ENCODE data around the gene APBB3.
A peak's percentile ranks its signal among the peaks of the same experiment; 100 is the strongest.
"Not testable (repeated sequence)": the region's sequence is repeated elsewhere in the genome, so short reads cannot be mapped to it uniquely, and the experiment has no call there.

APBB3 gene, protein sequence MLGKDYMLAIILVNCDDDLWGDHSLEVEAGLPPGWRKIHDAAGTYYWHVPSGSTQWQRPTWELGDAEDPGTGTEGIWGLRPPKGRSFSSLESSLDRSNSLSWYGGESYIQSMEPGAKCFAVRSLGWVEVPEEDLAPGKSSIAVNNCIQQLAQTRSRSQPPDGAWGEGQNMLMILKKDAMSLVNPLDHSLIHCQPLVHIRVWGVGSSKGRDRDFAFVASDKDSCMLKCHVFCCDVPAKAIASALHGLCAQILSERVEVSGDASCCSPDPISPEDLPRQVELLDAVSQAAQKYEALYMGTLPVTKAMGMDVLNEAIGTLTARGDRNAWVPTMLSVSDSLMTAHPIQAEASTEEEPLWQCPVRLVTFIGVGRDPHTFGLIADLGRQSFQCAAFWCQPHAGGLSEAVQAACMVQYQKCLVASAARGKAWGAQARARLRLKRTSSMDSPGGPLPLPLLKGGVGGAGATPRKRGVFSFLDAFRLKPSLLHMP

DNA sequence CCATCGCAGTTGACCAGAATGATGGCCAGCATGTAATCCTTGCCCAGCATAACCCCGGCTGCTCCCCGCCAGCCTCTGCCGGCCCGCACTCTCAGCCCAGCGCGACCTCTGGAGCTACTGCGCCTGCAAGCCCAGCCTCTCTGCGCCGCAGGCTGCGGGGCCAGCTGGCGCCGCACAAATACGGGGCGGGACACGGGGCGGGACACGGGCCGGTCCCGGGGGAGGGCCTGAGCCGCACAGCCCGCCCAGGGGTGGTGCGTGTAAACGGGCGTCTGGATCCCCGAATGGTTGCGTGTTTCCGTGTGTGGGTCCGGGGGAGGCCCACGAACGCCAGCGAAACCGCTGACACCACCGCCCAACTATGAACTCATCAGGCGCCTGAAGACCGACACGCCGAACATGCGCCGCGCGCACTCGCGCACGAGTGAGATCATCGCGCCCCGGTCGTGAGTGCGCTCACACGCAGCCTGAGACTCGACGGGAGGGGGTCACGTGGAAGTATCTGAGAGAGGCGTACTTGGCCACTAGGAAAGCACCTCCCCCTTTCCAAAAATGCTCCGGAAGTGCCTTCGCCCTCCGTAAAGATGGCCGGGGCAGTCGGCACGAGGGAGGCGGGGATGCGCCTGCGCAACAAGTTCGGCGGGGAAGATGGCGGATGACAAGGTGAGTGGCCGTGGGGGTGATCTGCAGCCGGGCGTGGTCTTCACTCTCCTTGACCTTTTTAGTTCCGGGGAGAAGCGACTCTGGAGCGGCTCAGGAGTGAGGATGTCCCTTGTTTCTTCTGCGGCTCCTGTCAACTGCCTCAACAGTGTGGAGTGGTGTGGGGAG, at the start of gene APBB3, which contains the start of gene SLC35A4:
Gene APBB3 (minus strand): TSS at position 403 of the 828 bp plus-strand sequence. CDS start 353 bp downstream, at position 50.
Gene SLC35A4 (plus strand): TSS at position 633 of the 828 bp plus-strand sequence. CDS start 2,342 bp downstream, outside the sequence.
- peak; percentile 99 for DNase-seq

DNA sequence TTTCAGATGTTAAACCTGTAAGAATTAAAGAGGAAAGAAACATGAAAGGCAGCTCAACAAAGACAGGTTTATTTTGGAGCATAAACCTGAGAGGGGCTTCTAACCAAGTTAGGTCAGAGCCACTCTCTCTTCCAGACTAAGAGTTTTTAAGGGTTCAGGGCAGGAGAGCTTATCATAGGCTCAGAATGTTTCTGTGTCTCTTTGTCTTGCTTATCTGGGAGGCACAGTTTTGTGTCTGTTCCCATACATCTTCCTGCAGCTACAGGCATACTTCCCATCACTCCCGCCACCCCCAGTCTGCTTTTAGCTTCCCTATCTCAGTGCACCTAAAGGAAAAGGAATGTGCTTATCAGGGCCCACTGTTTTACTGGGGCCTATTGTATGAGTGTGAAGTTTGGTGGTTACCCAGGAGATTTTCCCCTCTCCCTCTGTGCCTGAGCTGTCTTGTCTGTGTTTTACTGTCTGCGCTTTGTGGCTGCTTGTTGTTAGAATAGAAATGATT, 46.7 kb upstream of the APBB3 start:
- no peak for DNase-seq

DNA sequence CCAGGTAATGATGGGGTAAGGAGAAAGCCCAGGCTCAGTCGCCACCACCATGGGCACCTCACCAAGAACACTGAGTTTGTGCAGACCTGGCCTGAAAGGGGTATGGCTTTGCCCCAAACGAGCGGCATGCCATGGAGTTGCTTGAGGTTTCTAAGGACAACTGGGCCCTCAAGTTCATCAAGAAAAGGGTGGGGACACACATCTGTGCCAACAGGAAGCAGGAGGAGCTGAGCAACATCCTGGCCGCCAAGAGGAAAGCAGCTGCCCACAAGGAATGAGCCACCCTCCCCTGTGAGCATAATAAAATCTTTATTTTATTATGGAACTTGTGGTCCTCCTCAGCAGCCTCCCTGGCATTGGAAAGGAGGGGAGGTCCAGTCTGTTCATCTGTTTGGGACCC, 44.7 kb upstream of the APBB3 start:
- no peak for DNase-seq

DNA sequence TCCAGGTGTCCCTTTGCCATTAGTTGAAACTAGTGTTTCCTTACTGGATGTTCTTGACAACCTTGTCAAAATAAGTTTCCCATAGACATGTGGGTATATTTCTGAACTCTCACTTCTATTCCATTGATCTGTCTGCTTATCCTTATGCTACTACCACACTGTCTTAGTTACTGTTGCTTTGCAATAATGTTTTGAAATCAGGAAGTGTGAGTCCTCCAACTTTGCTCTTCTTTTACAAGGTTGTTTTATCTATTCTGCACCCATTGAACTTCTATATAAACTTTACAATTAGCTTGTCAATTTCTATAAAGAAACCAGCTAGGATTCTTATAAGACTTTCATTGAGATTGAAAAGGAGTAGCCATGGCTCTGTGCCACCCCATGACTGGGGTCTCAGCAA, 44.3 kb upstream of the APBB3 start:
- no peak for DNase-seq

DNA sequence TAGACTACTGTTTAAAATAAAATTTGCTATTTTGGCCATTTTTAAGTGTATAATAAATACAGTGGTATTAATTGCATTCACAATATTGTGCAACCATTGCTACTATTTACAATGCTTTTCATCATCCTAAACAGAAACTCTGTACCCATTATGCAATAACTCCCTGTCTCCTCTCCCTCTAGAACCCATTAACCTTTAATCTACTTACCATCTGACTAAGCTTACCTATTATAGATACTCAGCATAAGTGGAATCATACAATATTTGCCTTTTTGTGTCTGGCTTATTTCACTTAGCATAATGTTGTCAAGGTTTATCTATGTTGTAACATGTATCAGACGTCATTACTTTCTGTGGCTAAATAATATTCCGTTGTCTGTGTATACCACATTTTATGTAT, 42.6 kb upstream of the APBB3 start:
- DNase-seq, result no peak

DNA sequence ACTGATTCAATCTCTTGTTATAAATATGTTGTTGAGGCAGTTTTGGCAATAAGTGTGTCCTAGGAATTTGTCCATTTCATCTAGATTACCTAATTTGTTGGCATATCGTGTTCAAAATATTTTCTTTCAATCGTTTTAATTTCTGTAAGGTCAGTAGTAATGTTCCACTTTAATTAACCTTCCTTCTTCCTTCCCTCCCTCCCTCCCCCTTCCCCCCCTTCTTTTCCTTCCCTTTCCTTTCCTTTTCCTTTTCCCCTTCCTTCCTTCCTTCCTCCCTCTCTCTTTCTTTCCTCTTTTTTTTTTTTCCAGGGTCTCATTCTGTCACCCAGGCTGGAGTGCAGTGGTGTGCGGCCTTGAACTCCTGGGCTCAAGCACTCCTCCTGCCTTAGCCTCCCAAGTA, 41.5 kb upstream of the APBB3 start:
- no peak for DNase-seq

DNA sequence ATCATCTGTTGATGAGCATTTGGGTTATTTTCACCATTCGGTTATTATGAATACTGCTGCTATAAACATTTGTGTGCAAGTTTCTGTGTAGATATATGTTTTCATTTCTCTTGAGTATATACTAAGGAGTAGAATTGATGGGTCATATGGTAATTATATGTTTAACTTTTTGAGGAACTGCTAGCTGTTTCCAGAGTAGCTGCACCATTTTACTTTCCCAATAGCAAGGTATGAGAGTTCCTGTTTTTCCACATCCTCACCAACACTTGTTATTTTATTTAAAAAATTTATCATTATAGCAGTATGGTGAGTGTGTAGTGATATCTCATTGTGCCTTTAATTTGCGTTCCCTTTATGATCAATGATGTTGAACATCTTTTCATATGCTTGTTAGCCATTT, 39.3 kb upstream of the APBB3 start:
- DNase-seq, result no peak

DNA sequence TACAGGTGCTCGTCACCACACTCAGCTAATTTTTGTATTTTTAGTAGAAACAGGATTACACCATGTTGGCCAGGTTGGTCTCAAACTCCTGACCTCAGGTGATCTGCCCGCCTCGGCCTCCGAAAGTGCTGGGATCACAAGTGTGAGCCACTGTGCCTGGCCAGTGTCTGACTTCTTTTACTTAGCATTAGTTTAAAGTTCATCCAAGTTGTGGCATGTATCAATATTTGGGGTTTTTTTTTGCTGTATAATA, 39.0 kb upstream of the APBB3 start:
- DNase-seq, result not testable (repeated sequence)

DNA sequence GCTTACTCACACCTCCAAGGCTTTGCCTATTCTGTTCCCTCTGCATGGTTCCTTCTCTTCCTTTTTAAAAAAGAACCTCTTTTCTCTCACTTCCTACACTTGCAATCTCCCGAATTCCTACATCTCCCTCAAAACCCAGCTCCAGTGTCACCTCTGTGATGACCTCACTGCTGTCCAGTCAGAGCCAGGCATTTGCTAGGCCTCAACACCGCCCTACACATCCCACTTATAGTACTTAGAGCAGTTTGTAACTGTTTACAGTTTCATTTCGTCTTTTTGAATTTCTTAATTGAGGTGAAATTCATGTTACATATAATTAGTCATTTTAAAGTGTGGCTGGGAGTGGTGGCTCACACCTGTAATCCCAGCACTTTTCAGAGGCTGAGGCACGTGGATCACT, 37.7 kb upstream of the APBB3 start:
- no peak for DNase-seq

DNA sequence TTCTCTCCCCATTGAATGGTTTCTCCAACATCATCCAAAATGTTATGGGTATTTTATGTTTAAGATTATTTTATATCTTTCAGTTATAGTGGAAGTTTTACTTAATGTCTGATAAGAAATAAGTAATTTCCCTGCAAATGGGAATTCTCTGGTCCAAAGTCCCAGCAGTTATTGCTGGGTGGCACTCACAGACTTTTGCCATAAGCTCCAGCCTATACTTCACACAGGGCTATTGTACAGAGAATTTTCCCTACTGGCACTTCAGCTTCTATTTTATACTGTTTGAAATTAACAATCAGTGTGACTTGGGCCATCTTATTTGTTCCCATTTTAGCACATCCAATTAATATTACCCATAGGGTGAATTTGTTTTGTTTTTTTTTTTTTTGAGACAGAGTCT, 35.7 kb upstream of the APBB3 start:
- DNase-seq, result no peak

DNA sequence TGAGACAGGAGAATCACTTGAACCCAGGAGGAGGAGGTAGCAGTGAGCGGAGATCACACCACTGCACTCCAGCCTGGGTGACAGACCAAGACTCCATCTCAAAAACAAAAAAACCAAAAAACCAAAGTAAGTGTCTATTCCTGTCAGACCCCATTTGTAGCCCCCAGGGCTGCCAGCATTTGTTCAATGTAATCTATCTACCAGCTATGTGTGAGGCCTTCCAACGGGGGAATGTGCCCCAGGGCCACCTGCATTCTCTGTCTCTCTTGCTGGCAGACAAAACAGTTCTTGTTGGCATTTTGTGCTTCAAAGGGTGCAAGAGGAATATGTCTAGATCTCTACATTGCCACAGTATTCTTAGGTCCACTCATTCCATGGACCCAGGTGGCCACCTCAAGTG, 34.4 kb upstream of the APBB3 start:
- no peak for DNase-seq

DNA sequence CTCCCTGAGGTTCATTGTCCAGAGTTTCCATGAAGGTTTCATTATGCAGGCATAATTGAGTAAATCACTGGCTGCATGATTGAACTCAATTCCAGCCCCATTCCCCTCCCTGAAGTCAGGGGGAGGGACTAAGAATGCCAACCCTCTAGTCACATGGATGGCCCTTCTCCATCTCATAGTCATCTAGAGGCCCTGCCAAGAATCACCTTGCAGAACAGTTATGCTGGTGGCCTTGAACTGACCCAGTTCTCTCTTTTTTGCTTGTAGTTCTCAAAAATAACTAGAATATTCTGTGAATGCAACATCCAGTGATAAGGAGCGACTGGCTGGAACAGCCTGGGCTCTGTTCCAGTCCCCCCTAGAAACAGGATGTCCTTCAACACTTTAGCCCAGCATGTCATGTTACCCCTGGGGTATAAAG, 31.9 kb upstream of the APBB3 start:
- no peak for DNase-seq

DNA sequence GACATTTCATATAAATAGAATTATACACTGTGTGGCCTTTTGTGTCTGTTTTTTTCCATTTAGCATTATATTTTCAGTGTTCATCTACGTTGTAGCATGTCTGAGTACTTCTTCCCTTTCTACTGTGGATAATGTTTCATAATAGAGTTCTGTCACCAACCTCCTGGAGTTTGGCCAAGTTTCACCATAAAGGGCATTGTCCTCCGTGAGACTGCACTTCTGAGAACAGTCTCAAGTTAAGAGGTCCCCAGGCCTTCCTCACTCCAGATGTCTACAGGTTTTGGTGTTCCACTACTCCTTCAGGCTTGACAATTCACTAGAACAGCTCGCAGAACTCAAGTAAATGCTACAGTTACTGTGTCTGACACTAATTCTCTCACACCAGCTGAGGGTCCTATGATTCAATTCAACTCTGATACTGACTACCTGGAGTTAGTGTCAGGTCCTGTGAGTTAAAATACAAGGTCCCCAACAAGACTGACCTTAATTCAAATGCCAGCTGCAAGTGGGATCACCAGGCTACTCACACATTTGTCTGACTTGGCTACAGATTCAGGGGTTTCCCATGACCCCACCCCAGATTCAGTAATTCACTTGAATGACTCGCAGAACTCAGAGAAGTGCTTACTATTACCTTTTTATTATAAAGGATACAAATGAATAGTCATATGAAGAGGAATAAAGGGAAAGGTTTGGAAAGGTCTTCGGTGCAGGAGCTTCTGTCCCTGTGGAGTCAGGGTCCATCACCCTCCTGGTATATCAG, 31.3 kb upstream of the APBB3 start:
- DNase-seq, result peak; percentile 10

DNA sequence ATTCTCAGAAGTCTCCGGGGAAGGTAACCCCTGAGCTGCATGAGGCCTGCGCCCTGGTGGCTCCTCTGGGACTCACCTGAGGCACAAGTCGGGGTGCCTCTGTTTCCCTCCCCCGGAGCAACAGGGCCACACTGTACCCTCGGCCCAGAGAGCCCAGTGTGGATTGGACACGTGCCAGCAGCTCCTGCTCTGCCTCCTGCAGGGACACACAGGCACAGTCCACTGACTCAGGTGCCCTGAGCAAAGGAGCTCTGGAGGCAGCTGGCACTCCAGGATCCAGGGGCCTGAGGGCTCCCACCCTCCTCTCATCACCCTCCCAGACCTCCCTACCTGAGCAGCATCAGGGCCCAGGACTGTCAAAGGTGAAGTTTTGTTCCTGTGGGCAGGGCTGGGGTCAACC, 29.8 kb upstream of the APBB3 start:
- no peak for DNase-seq

DNA sequence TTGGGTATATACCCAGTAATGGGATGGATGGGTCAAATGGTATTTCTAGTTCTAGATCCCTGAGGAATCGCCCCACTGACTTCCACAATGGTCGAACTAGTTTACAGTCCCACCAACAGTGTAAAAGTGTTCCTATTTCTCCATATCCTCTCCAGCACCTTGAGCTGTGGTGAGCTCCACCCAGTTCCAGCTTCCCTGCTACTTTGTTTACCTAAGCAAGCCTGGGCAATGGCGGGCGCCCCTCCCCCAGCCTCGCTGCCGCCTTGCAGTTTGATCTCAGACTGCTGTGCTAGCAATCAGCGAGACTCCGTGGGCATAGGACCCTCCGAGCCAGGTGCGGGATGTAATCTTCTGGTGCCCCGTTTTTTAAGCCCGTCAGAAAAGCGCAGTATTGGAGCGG, 28.7 kb upstream of the APBB3 start:
- DNase-seq, result not testable (repeated sequence)

DNA sequence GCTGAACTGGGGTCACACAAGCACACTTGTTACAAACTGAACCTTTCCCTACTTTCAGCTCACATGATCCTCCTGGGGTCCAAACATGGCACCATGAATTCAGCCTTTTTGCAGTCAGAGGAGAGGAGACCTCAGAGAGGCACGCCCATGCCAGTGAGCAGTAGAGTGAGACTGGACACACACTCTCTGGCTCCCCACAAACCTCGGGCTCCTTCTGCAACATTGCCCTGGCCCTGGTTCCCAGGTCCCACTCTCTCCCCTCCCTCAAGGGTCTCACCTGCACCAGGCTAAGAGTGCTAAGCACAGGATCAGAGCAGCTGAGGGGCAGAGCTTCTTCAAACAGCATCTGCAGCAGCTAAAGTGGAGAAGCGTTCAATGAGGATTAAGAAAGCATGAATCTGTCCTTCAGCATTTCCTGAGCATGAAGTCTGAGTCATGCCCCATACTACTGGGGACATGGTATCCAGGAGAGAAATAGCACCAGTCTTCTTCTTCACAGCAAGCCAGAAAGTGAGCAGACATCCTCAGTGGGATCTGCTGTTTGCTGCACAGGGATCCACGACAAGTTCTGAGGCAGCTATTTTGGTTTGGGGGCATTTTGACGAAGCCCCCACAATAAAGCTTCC, 27.5 kb upstream of the APBB3 start:
- DNase-seq, result no peak

DNA sequence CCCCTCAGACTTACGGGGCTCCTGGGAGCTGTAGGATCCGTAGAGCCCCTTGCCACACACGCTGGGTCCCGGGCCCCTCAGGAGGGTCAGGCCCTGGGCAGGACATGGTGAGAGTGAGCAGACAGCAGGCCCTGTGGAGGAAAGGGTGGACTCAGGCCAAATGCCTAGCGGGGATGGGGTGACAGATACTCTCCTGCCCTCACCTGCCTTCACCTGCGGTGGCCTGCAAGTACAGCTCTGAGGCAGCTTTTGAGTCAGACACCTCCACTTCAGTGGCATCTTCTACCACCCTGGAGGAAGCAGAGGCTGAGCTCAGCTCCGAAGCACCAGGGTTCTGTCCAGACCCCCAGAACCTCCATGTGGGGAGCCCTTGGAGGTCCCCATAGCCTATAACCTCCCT, 26.5 kb upstream of the APBB3 start:
- no peak for DNase-seq

DNA sequence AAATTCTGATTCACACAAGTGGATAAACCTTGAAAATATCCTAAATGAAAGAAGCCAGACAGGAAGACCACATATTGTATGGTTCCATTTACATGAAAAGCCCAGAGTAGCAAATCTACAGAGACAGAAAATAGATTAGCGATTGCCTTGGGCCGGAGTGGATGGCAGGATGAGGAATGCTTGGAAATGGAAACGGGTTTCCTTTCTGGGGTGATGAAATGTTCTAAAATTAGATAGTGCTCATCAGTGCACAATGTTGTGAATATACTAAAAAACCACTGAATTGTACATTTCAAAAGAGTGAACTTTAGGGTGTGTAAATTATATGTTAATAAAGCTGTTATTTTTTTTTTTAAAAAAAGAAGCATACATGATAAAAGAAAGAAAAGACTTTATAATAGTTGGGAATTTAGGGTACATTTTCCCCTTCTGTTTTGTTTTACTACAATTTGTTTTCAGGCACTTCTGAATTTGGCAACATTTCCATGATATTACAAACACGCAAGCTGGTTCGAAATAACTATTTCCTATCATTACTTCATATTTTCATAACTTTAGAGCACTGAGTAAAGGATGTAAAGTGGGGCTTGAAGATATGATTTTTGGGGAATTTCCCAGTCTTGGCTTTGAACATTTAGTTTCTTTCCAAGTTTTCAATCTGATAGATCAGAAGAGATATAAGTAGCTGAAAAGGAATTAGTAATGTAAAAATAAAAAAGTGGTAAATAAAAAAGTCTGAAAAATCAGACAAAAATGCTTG, 24.1 kb upstream of the APBB3 start:
- DNase-seq, result no peak

DNA sequence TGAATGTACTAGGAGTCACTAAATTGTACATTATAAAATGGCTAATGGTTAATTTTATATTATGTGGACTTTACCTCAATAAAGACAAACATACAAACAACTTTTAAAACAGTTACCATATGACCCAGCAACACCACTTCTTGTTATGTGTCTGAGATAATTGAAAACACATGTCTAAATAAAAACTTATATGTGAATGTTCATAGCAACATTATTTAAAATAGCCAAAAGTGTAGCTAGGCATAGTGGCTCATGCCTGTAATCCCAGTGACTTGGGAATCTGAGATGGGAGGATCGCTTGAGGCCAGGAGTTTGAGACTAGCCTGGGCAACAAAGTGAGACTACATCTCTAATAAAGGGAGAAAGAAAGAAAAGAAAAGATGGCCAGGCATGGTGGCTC, 23.1 kb upstream of the APBB3 start:
- DNase-seq, result no peak

DNA sequence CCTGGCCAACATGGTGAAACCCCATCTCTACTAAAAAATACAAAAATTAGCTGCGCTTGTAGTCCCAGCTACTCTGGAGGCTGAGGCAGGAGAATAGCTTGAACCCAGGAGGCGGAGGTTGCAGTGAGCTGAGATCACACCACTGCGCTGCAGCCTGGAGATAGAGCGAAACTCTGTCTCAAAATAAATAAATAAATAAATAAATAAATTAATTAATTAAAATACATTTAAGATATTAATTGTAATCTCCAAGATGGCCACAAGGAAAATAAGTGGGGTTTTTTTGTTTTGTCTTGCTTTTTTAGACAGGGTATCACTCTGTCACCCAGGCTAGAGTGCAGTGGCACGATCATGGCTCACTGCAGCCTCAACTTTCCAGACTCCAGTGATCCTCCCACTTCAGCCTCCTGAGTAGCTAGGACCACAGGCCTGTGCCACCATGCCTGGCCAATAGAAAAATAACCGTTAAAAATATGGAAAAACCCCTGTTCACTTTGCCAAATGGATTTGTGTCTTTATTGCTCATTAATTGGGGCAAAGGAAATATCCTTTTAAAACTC, 14.9 kb upstream of the APBB3 start:
- DNase-seq, result not testable (repeated sequence)

DNA sequence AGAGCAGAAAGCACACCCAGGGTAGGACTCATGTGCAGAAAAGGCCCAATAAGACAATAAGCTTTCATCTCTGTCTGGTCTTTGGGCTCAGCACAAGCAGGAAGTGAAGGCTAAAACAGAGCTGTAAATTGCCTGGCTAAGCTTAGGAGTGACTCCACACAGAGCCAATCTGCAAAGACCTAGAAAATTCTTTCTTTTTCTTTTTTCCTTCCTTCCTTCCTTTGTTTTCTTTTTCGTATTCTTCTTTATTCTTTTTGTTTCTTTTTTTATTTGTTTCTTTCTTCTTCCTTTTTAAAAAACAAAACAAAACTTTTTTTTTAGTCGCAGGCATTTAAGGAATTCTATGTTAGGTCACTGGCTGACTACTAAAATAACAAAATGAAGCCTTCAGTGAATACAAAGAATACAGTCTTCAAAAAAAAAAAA, 12.4 kb upstream of the APBB3 start:
- DNase-seq, result no peak

DNA sequence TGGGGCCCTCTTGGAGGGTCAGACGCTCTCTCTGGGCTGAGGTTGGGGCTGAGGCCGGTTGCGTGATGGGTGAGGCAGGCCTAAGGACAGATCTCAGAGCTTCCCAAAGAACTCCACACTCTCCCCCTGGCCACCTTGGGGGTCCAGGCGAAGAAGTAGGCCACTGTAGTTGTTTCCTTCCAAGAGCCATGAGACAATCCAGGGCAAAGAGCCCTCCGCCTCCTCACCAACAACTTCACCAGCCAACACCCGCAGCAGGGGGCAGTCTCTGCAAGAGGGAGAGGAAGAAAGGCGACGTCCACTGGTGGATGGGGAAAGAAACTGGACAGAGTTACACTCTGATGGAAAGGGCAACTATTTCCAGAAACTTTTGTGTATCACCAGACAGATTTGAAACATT, 10.9 kb upstream of the APBB3 start:
- DNase-seq, result no peak

Data from COR-L47 (cell line).